GM12878 (cell line): Measurements from ENCODE around the gene LSM7. TPM values are rescaled to one million over a fixed set of nuclear protein-coding genes. Genes with fewer than 3 reads are reported as not detected.

ENCODE experiments used
- ATAC-seq: fragments of 200-7000 bp; cut with Tn5 transposase; 3 replicates; pipeline ENCODE4 v1.9.1; 2020; ENCODE audit warnings: mild to moderate bottlenecking, moderate library complexity
- BruUV-seq: library from RNA; stranded (reverse); fragments of 400-500 nt; replicated peaks from 2 replicates; lab custom pipeline; 2021; lab: Mats Ljungman, UMichigan
- CTCF ChIA-PET: fragments of 300-600 bp; sonication (Branson Sonifier 250); formaldehyde crosslinking; extraction: SDS; loops from one replicate; lab custom pipeline; 2021; ENCODE audit warnings: inconsistent platforms; lab: Yijun Ruan, JAX
- POLR2A ChIA-PET: fragments of 350-600 bp; formaldehyde crosslinking; extraction: SDS; loops from one replicate; lab custom pipeline; 2021; ENCODE audit warnings: inconsistent platforms; lab: Charles Lee
- RAD21 ChIA-PET: fragments of 300-600 bp; sonication (Branson Sonifier 250); formaldehyde crosslinking; loops from one replicate; lab custom pipeline; 2023; ENCODE audit warnings: antibody characterized with exemption; ENCODE audit not compliant: unreplicated experiment; lab: Charles Lee
- SMC1A ChIA-PET: fragments of 300-600 bp; sonication (Branson Sonifier 250); formaldehyde crosslinking; loops from one replicate; lab custom pipeline; 2023; ENCODE audit not compliant: unreplicated experiment, uncharacterized antibody; lab: Charles Lee
- DNase-seq: peaks from one replicate; pipeline ENCODE4 v3.0.0-alpha.2; 2011; ENCODE audit warnings: low read depth, low spot score
- FAIRE-seq: peaks from 3 replicates; lab custom pipeline; 2011; peaks lifted over from hg19 to GRCh38; lab: Jason Lieb, UNC
- H2AFZ ChIP-seq: 2 replicates; pipeline ENCODE4 v1.6.0; 2011; ENCODE audit warnings: low read depth, low read length, control low read depth; ENCODE audit not compliant: control insufficient read depth
- H3K27ac ChIP-seq: 2 replicates; pipeline ENCODE4 v1.5.1; 2011; ENCODE audit warnings: control low read depth; ENCODE audit not compliant: control insufficient read depth, insufficient read depth
- H3K27me3 ChIP-seq, 2 experiments: replicated peaks in 1 of 2; 2 replicates each; pipeline versions ENCODE4 v1.6.0 to v1.6.1; 2011; ENCODE audit warnings: low read length in 1 of 2; ENCODE audit not compliant: control insufficient read depth in 2 of 2, insufficient read depth in 2 of 2
- H3K36me3 ChIP-seq, 2 experiments: 2 replicates each; pipeline ENCODE4 v1.5.1; 2011; ENCODE audit warnings: low read length in 1 of 2; ENCODE audit not compliant: control insufficient read depth in 2 of 2, insufficient read depth in 2 of 2
- H3K4me1 ChIP-seq: 2 replicates; pipeline ENCODE4 v1.6.1; 2011; ENCODE audit warnings: mild to moderate bottlenecking, low read length, moderate library complexity, mixed read lengths; ENCODE audit not compliant: control insufficient read depth, insufficient read depth
- H3K4me2 ChIP-seq: 2 replicates; pipeline ENCODE4 v1.6.0; 2011; ENCODE audit warnings: control low read depth; ENCODE audit not compliant: control insufficient read depth, insufficient read depth
- H3K4me3 ChIP-seq: fragments of 200-600 bp; sonication (generic); 2 replicates; pipeline ENCODE4 v1.5.1; 2016
- H3K79me2 ChIP-seq: 2 replicates; pipeline ENCODE4 v1.6.0; 2011; ENCODE audit warnings: low read length; ENCODE audit not compliant: control insufficient read depth, insufficient read depth
- H3K9ac ChIP-seq: 2 replicates; pipeline ENCODE4 v1.8.0; 2011; ENCODE audit warnings: low read length, control low read depth, mixed read lengths; ENCODE audit not compliant: control insufficient read depth, insufficient read depth
- H3K9me3 ChIP-seq: replicated peaks from 3 replicates; pipeline ENCODE4 v1.5.1; 2011; ENCODE audit warnings: mild to moderate bottlenecking, low read length; ENCODE audit not compliant: control insufficient read depth, insufficient read depth
- H4K20me1 ChIP-seq: 2 replicates; pipeline ENCODE4 v1.6.0; 2011; ENCODE audit not compliant: control insufficient read depth, insufficient read depth
- BMI1 ChIP-seq: fragments of 450-650 bp; IDR thresholded peaks from 2 replicates; pipeline ENCODE4 v1.6.1; 2016; ENCODE audit warnings: mild to moderate bottlenecking, moderate library complexity, borderline replicate concordance
- CHD2 ChIP-seq: IDR thresholded peaks from 2 replicates; pipeline ENCODE4 v1.6.1; 2011; ENCODE audit warnings: low read depth, low read length, improper control_type of control experiment, borderline replicate concordance
- CHD4 ChIP-seq: fragments of 200-600 bp; sonication (generic); IDR thresholded peaks from 2 replicates; pipeline ENCODE4 v1.6.1; 2016; ENCODE audit warnings: mild to moderate bottlenecking
- FOS ChIP-seq: IDR thresholded peaks from 3 replicates; pipeline ENCODE4 v1.6.1; 2011; ENCODE audit warnings: borderline replicate concordance; ENCODE audit not compliant: insufficient read length; ENCODE audit errors: extremely low read depth
- HCFC1 ChIP-seq: fragments of 150-350 bp; IDR thresholded peaks from 2 replicates; pipeline ENCODE4 v1.6.1; 2014; ENCODE audit warnings: low read length
- NFYB ChIP-seq: IDR thresholded peaks from 2 replicates; pipeline ENCODE4 v1.6.1; 2011; ENCODE audit warnings: low read depth, mild to moderate bottlenecking, low read length, improper control_type of control experiment, moderate library complexity; ENCODE audit not compliant: insufficient read depth
- PAX8 ChIP-seq: fragments of 450-650 bp; IDR thresholded peaks from 2 replicates; pipeline ENCODE4 v1.6.1; 2017; ENCODE audit warnings: mild to moderate bottlenecking, moderate library complexity
- RELA ChIP-seq: fragments of 450-650 bp; IDR thresholded peaks from 2 replicates; pipeline ENCODE4 v1.8.0; 2014; ENCODE audit warnings: borderline replicate concordance; ENCODE audit not compliant: partially characterized antibody
- SMARCA5 ChIP-seq: fragments of 450-650 bp; IDR thresholded peaks from 2 replicates; pipeline ENCODE4 v1.6.1; 2017; ENCODE audit warnings: mild to moderate bottlenecking
- STAT1 ChIP-seq: fragments of 450-650 bp; conservative IDR thresholded peaks from 2 replicates; pipeline ENCODE4 v1.6.1; 2014; ENCODE audit warnings: antibody characterized with exemption, mild to moderate bottlenecking
- TAF1 ChIP-seq: IDR thresholded peaks from 2 replicates; pipeline ENCODE4 v1.6.1; 2011; ENCODE audit warnings: mild to moderate bottlenecking, low read depth, low read length, borderline replicate concordance
- TCF3 ChIP-seq: IDR thresholded peaks from 2 replicates; pipeline ENCODE4 v1.6.1; 2012; ENCODE audit warnings: low read depth, mild to moderate bottlenecking, low read length, borderline replicate concordance; ENCODE audit not compliant: insufficient read depth
- WRNIP1 ChIP-seq: IDR thresholded peaks from 2 replicates; pipeline ENCODE4 v1.6.1; 2011; ENCODE audit warnings: low read depth, low read length, improper control_type of control experiment, borderline replicate concordance
- WGBS: methylation state at CpG from one replicate; pipeline ENCODE4 v1.1.6; 2016; ENCODE audit warnings: low lambda C conversion rate; ENCODE audit not compliant: insufficient replicate concordance, insufficient coverage; ENCODE audit errors: missing lambda C conversion rate; 5-methylcytosine and 5-hydroxymethylcytosine counted together
- in situ Hi-C: fragments of 300-500 bp; cut with MboI; formaldehyde crosslinking; loops from 9 replicates; pipeline ENCODE4 v1.14.3; 2018; ENCODE audit warnings: mixed read lengths
- intact Hi-C: fragments of 100-400 bp; cut with micrococcal nuclease; formaldehyde crosslinking; loops from one replicate; pipeline ENCODE4 v1.14.2; 2022; ENCODE audit not compliant: unreplicated experiment
- polyA plus RNA-seq, 11 experiments: library from polyadenylated mRNA; depleted of rRNA in 4 of 11; unstranded in 6 of 11; stranded (reverse) in 5 of 11; fragments of >200 nt; fragmentation: Nextera tagmentation in 4 of 11; fragmentation: Illumina TruSeq in 1 of 11; extraction: Ambion mirVana in 4 of 11; extraction: Trizol in 1 of 11; gene quantifications; 1 replicate in 1 of 11; 2 replicates in 10 of 11; pipeline versions ENCODE4 v1.2.1 to v1.2.3, GENCODE V29; 2011 to 2016; ENCODE audit warnings: inconsistent platforms in 2 of 11, missing spikeins in 2 of 11, low read depth in 1 of 11
- total RNA-seq, 4 experiments: library from RNA; depleted of rRNA in 3 of 4; stranded (reverse); fragments of >200 nt in 3 of 4; fragmentation: Illumina TruSeq in 1 of 4; extraction: Trizol in 1 of 4; gene quantifications; 2 replicates each; pipeline versions ENCODE4 v1.2.1 to v1.2.3, GENCODE V29; 2013 to 2021
- TF ChIP-seq, protein P1 (sequence below): IDR thresholded peaks from 2 replicates; pipeline ENCODE4 v1.6.1; 2011; ENCODE audit warnings: low read depth, low read length, improper control_type of control experiment, borderline replicate concordance
- TF ChIP-seq, protein P2 (sequence below): IDR thresholded peaks from 2 replicates; pipeline ENCODE4 v1.6.1; 2011; ENCODE audit warnings: borderline replicate concordance, low read depth, mild to moderate bottlenecking, moderate library complexity, mixed read lengths, low read length; ENCODE audit not compliant: insufficient read depth; ENCODE audit errors: extremely low read length
- TF ChIP-seq, protein P3 (sequence below): IDR thresholded peaks from 2 replicates; pipeline ENCODE4 v1.6.1; 2011; ENCODE audit warnings: borderline replicate concordance, low read depth, mild to moderate bottlenecking, moderate library complexity, low read length; ENCODE audit not compliant: insufficient read depth, poor library complexity, severe bottlenecking
- TF ChIP-seq, protein P4 (sequence below): fragments of 450-650 bp; IDR thresholded peaks from 2 replicates; pipeline ENCODE4 v1.6.1; 2016; ENCODE audit warnings: mild to moderate bottlenecking

Gene LSM7
- total and polyA plus RNA-seq, 10 of the 15 experiments (the other 5 are each of a cell fraction or from before 2014, with no cell fraction given), result 24.4 to 424 (median 217) TPM

DNA sequence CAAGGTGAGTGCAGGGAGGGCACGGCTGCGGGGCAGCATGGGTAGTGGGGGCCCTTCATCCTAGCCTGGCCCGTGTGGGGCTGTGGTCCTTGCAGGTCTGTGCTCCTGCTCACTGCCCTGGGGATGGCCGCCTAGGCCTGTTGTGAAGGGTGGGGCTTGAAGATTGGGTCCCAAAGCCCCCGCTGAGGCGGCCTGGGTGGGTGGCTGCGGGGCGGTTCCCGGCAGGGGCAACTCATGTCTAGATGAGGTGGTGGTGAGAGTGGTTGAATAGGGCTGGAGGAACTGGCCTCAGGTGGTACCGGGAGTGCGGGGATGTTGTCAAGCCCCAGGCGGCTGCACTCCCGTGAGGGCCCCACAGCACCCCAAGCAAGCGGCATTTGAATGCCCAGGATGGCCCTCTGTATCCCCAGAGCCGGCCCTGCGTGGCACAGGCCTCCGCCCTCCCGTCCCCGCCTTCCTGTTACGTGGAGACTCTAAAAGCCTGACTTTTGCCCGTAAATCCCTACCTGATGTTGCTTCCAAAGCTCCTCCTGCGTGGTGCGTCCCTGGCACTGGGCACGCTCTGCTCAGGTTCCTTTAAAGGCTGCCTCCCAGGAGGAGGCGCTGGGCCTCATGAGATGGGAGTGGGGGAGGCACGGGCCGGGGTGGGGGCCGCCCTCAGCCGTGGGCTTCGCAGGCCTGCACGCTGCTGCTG, 15.1 kb upstream of the LSM7 start:
- Histone ChIP-seq H2AFZ (no peak overlapping the region), H3K27ac (no peak overlapping the region), H3K9me3 (no peaks in the 10 kb centered on the region), H3K4me3 (no peak overlapping the region), H3K36me3 (peaks cover 0 to 6% of the 10 kb centered on the region in 2 experiments; a peak in 2 of 4 replicates), H3K4me2 (no peak overlapping the region), H3K4me1 (no peaks in the 10 kb centered on the region), H3K79me2 (no peaks in the 10 kb centered on the region), H3K9ac (no peak overlapping the region), H3K27me3 (no peaks in the 10 kb centered on the region), H4K20me1 (no peaks in the 10 kb centered on the region)
- CTCF ChIA-PET, result no interaction called here
- in situ Hi-C loops (no loop called here), intact Hi-C loops (no loop called here)
- DNase-seq, result no peak
- SMC1A ChIA-PET, result no interaction called here
- no peak for ATAC-seq
- POLR2A ChIA-PET, result no interaction called here
- BruUV-seq, result no TSS peak
- TF ChIP-seq FOS (no peak), HCFC1 (no peak), BMI1 (no peak), STAT1 (no peak), CHD4 (no peak), NFYB (no peak), RELA (no peak), WRNIP1 (no peak), TAF1 (no peak), CHD2 (no peak), TCF3 (no peak), PAX8 (no peak), SMARCA5 (no peak)
- TF ChIP-seq, protein P1, sequence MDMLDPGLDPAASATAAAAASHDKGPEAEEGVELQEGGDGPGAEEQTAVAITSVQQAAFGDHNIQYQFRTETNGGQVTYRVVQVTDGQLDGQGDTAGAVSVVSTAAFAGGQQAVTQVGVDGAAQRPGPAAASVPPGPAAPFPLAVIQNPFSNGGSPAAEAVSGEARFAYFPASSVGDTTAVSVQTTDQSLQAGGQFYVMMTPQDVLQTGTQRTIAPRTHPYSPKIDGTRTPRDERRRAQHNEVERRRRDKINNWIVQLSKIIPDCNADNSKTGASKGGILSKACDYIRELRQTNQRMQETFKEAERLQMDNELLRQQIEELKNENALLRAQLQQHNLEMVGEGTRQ, result no peak
- TF ChIP-seq, protein P2, sequence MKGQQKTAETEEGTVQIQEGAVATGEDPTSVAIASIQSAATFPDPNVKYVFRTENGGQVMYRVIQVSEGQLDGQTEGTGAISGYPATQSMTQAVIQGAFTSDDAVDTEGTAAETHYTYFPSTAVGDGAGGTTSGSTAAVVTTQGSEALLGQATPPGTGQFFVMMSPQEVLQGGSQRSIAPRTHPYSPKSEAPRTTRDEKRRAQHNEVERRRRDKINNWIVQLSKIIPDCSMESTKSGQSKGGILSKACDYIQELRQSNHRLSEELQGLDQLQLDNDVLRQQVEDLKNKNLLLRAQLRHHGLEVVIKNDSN, result no peak
- TF ChIP-seq, protein P3, sequence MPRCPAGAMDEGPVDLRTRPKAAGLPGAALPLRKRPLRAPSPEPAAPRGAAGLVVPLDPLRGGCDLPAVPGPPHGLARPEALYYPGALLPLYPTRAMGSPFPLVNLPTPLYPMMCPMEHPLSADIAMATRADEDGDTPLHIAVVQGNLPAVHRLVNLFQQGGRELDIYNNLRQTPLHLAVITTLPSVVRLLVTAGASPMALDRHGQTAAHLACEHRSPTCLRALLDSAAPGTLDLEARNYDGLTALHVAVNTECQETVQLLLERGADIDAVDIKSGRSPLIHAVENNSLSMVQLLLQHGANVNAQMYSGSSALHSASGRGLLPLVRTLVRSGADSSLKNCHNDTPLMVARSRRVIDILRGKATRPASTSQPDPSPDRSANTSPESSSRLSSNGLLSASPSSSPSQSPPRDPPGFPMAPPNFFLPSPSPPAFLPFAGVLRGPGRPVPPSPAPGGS, result no peak
- TF ChIP-seq, protein P4, sequence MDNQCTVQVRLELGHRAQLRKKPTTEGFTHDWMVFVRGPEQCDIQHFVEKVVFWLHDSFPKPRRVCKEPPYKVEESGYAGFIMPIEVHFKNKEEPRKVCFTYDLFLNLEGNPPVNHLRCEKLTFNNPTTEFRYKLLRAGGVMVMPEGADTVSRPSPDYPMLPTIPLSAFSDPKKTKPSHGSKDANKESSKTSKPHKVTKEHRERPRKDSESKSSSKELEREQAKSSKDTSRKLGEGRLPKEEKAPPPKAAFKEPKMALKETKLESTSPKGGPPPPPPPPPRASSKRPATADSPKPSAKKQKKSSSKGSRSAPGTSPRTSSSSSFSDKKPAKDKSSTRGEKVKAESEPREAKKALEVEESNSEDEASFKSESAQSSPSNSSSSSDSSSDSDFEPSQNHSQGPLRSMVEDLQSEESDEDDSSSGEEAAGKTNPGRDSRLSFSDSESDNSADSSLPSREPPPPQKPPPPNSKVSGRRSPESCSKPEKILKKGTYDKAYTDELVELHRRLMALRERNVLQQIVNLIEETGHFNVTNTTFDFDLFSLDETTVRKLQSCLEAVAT, result no peak
- RAD21 ChIA-PET, result no interaction called here
- FAIRE-seq, result no peak
- 92% methylated on average over 31 of the region's 31 CpGs for WGBS
